Natural killer cell treated with Interleukin-12 subunit alpha and Interleukin-12 subunit beta and Interleukin-15 and Interleukin-18, amount 100 ng/mL, for 72 hours (primary cell): ENCODE data around the gene DEFB110. TPM values are rescaled to one million over a fixed set of nuclear protein-coding genes. Genes with fewer than 3 reads are reported as not detected.

Experiments used
- ATAC-seq, 2 donors: fragments of 150-1000 bp; cut with Tn5 transposase in 1 of 2; sonication (Bioruptor Pico), chemical (Tn5 transposase) in 1 of 2; 2 replicates each; pipeline ENCODE4 v1.10.0; 2021
- DNase-seq: peaks from one replicate; pipeline ENCODE4 v3.0.0; 2022; ENCODE audit warnings: low spot score
- H3K27ac Mint-ChIP-seq, 2 donors: 1 replicate in 1 of 2; 2 replicates in 1 of 2; pipeline ENCODE4 v1.8.0; 2022; ENCODE audit warnings: mixed read lengths in 2 of 2, mild to moderate bottlenecking in 1 of 2, moderate library complexity in 1 of 2
- H3K27me3 Mint-ChIP-seq, 2 donors: 1 replicate in 1 of 2; 2 replicates in 1 of 2; pipeline ENCODE4 v1.8.0; 2022; ENCODE audit warnings: mixed read lengths in 2 of 2
- H3K36me3 Mint-ChIP-seq: one replicate; pipeline ENCODE4 v1.8.0; 2022; ENCODE audit warnings: mixed read lengths
- H3K4me1 Mint-ChIP-seq, 2 donors: 1 replicate in 1 of 2; 2 replicates in 1 of 2; pipeline ENCODE4 v1.8.0; 2022; ENCODE audit warnings: low read depth in 2 of 2, mixed read lengths in 2 of 2, mild to moderate bottlenecking in 1 of 2
- H3K4me3 Mint-ChIP-seq: one replicate; pipeline ENCODE4 v1.8.0; 2022; ENCODE audit warnings: mixed read lengths
- H3K9me3 Mint-ChIP-seq: 2 replicates; pipeline ENCODE4 v1.8.0; 2022; ENCODE audit warnings: mixed read lengths
- total RNA-seq, 2 donors: library from RNA; stranded (reverse); gene quantifications; one replicate each; pipeline ENCODE4 v1.2.3, GENCODE V29; 2022

The DEFB110 gene
- total RNA-seq: not detected

DNA sequence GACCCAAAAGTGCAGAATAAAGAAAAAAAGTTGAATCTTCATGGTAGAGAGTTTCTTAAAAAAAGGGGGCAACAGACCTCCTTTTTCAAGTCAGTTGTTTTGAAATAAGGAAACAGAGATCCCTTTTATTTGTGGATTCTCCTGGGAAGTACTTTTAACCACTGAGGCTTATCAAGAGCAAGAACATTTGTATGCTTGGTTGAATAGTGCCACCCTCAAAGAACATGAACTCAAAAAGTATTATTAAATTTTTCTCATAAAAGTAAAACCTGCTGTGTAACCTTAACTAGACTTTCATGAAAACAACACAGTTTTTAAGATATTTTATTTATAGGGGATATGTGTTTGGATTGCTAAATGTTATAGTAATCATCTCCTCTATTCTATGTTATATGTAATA is at the start of gene DEFB110:
DEFB110 (minus strand) TSS at position 101 of the 400 bp plus-strand sequence; CDS start at position 42, 59 bp downstream.
- Mint-ChIP-seq H3K27me3 (no peaks in the 10 kb centered on the region), H3K27ac (no peak within 1 kb of the TSS), H3K9me3 (peaks cover 18% of the 10 kb centered on the region), H3K4me3 (no peak within 1 kb of the TSS), H3K36me3 (peaks cover 4% of the 10 kb centered on the region), H3K4me1 (no peaks in the 10 kb centered on the region)
- no peak for DNase-seq
- no peak for ATAC-seq

DNA sequence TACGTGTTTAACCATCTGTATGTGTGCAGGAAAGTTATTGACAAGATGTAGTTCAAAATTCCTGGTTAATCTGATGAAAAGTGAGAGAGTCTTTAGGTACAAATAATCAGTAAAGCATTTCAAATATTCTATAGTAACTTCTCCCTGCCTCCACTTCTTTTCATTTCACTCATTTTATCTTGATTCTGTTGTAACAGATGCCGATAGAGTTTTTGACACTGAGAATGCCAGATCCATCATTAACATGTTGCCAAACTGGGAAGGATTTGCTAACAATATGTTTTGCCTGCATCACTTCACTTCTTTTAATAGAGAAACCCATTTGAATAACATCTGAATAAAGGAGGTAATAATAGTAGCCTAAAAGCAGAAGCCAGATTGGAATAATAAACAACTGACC is 48.3 kb upstream of the DEFB110 start:
- Mint-ChIP-seq H3K4me3 (no peak overlapping the region), H3K9me3 (peaks cover 9% of the 10 kb centered on the region)
- ATAC-seq: no peak

DNA sequence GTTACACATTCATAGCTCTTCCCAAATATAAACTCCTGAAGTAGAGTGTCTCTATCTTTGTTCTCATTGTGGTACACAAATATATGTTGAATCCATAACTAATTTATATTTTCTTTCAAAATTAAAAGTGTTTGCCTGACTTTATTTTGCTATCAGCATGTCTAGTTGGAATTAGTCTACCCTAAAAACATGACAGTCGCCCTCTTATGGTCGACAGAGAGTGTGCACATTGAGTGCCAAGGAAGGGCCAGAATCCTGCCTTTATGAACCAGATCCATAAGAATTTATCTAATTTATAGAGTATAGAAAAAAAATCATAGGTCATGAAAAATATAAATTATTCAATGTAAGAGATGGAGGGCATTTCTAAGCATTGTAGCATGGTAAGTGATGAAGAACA is 40.3 kb upstream of the DEFB110 start:
- no peaks in the 10 kb centered on the region for H3K36me3 Mint-ChIP-seq
- no peak overlapping the region for H3K4me3 Mint-ChIP-seq
- peaks cover 3% of the 10 kb centered on the region for H3K9me3 Mint-ChIP-seq
- no peak overlapping the region for H3K27ac Mint-ChIP-seq
- no peaks in the 10 kb centered on the region for H3K27me3 Mint-ChIP-seq
- DNase-seq (no peak), ATAC-seq (no peak)
- no peaks in the 10 kb centered on the region for H3K4me1 Mint-ChIP-seq

More for the DNA sequence above, 48.3 kb upstream of the DEFB110 start:
- DNase-seq: no peak
- H3K4me1 Mint-ChIP-seq: no peaks in the 10 kb centered on the region
- no peaks in the 10 kb centered on the region for H3K27me3 Mint-ChIP-seq
- H3K27ac Mint-ChIP-seq: no peak overlapping the region
- H3K36me3 Mint-ChIP-seq: no peaks in the 10 kb centered on the region

DNA sequence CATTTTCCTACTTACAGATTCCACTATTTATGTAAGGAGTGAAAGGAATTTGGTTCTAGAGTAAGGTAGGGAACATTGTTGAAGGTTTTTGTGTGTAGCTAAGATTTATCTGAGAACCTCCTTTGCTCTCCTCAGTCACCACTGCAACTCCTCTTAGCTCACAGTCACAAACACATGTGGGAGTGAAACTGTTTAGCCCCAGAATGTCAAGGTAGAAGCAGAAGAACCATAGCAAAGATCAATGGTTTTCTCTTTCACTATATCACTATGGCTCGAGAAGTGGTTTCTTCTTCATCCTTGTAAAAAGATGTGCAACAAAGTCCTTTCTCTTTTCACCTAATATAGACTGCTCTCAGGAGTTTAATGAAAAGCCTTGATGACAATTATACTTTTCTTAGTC is 34.4 kb upstream of the DEFB110 start:
- DNase-seq: no peak
- H3K9me3 Mint-ChIP-seq: no peaks in the 10 kb centered on the region
- no peak overlapping the region for H3K27ac Mint-ChIP-seq
- no peaks in the 10 kb centered on the region for H3K36me3 Mint-ChIP-seq
- no peaks in the 10 kb centered on the region for H3K27me3 Mint-ChIP-seq
- no peak overlapping the region for H3K4me3 Mint-ChIP-seq
- no peaks in the 10 kb centered on the region for H3K4me1 Mint-ChIP-seq
- ATAC-seq: no peak

DNA sequence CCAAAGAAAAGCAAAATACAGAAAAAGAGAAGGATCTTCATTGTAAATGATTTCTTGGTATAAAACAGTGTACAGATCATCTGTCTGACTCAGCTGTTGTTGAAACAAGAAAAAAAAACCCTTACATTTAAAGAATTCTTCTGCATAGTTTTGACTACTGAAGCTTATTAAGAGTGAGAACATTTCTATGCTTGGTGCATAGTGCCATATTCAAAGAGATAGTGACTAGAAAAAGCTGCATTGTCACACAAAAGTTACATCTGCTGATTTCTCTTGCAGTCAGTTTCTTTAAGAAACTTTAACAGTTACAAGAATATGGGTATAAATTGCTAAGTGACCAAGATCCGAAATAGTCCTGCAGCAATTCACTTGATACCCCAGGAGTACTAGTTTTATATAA is 28.0 kb upstream of the DEFB110 start, which contains the start of gene DEFB112:
DEFB112 (minus strand) TSS at position 101 of the 400 bp plus-strand sequence; CDS start at position 41, 60 bp downstream.
- Mint-ChIP-seq H3K27ac (no peak within 1 kb of the TSS), H3K9me3 (peaks cover 2% of the 10 kb centered on the region), H3K27me3 (no peaks in the 10 kb centered on the region)

DNA sequence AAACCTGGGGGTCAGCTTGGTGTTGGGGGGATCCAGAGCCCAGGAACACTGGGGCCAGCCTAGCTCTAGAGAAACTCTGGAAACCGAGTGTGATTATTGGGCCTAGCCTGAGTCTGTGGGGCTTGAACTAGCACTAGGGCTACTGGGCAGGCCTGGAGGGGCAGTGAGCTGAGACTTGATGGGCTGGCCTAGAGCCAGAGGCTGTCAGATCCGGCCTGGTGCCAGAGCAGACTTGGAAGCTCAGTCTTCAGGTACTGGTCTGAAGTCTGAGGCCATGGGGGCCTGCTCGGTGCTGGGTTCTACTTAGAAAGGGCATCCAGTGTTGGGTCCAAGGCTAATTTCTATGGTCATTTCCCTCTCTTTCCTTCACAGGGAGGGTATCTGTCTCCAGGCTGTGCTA is 25.2 kb upstream of the DEFB110 start:
- H3K4me1 Mint-ChIP-seq: no peaks in the 10 kb centered on the region
- no peak overlapping the region for H3K4me3 Mint-ChIP-seq
- peaks cover 2% of the 10 kb centered on the region for H3K9me3 Mint-ChIP-seq
- no peaks in the 10 kb centered on the region for H3K27me3 Mint-ChIP-seq
- no peak for ATAC-seq
- no peaks in the 10 kb centered on the region for H3K36me3 Mint-ChIP-seq
- DNase-seq: no peak
- H3K27ac Mint-ChIP-seq: no peak overlapping the region

More for the DNA sequence above, 28.0 kb upstream of the DEFB110 start, which contains the start of gene DEFB112:
- no peaks in the 10 kb centered on the region for H3K36me3 Mint-ChIP-seq
- H3K4me1 Mint-ChIP-seq: no peaks in the 10 kb centered on the region
- no peak for ATAC-seq
- DNase-seq: no peak
- no peak within 1 kb of the TSS for H3K4me3 Mint-ChIP-seq

DNA sequence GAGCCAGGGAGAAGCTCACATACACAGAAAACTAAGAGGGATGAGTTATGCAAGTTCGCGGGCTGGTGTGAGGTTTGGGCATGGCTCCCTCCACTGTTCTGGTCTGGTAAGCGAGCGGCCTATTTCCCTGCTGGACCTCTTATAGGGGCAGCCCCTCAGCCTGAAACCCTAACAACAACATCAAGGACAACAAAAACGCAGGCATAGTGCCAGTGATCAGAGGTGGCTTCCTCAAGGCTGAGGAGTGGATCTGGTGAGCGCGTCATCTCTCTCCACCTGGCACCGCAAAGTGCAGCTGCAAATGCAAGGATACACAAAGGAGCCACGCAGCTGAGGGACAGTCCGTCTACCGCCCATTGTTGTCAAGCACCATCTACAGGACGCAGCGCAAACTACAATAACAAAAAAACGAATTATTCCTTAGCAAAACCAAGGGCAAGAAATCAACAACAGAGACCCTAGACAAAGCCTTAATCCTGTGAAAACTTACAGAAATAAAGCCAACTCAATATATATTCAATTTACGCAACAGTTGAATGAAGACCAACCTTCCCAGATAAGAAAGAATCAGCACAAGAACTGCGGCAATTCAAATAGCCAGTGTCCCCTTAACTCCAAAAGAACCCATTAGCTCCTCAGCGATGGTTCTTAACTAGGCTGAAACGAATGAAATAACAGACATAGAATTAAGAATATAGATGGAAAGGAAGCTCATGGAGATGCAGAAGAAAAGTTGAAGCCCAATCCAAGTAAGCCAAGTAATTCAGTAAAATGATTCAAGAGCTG is 9.2 kb upstream of the DEFB110 start:
- Mint-ChIP-seq H3K27me3 (no peaks in the 10 kb centered on the region), H3K36me3 (peaks cover 5% of the 10 kb centered on the region), H3K4me1 (no peaks in the 10 kb centered on the region), H3K27ac (no peak overlapping the region), H3K9me3 (peaks cover 12% of the 10 kb centered on the region), H3K4me3 (no peak overlapping the region)
- DNase-seq (no peak), ATAC-seq (no peak)

DNA sequence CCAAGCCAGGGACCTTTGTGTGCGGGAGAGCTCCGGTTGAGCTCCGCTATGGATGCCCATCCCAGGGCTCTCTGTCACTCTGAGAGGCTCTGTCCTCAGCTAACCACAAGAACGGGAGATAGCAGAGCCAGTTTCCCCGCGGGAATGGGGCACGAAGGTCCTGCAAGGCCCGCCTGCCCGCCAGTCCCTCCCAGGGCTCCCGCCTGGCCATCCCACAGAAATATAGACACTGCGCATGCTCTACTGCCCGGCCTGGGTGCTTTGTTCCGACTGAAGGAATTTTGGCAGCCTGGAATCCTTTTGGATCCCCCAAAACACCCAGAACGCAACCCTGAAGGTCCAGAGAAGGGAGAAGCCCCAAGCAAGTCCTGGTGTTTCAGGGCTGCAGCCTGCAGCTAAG is 8.6 kb upstream of the DEFB110 start:
- no peaks in the 10 kb centered on the region for H3K27me3 Mint-ChIP-seq
- no peaks in the 10 kb centered on the region for H3K4me1 Mint-ChIP-seq
- peaks cover 5% of the 10 kb centered on the region for H3K36me3 Mint-ChIP-seq
- no peak overlapping the region for H3K4me3 Mint-ChIP-seq
- ATAC-seq (no peak), DNase-seq (no peak)
- peaks cover 16% of the 10 kb centered on the region for H3K9me3 Mint-ChIP-seq
- H3K27ac Mint-ChIP-seq: no peak overlapping the region

DNA sequence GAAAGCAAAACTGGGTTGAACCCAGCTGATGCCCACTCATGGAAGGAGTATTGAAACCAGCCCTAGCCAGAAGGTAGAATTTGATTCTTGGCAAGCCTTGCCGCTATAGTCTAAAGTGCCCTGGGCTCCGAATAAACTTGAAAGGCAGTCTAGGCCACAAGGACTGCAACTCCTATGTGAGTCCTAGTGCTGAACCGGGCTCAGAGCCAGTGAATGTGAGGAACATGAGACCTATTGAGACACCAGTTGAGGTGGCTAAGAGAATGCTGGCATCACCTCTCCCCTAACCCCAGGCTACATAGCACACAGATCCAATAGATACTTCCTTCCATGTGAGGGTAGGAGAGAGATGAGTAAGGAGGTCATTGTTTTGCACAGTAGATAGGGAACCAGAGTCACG is 3.5 kb upstream of the DEFB110 start:
- Mint-ChIP-seq H3K9me3 (peaks cover 14% of the 10 kb centered on the region), H3K4me3 (no peak overlapping the region), H3K27me3 (no peaks in the 10 kb centered on the region), H3K27ac (no peak overlapping the region), H3K36me3 (peaks cover 4% of the 10 kb centered on the region), H3K4me1 (no peaks in the 10 kb centered on the region)
- ATAC-seq: no peak
- DNase-seq: no peak

DNA sequence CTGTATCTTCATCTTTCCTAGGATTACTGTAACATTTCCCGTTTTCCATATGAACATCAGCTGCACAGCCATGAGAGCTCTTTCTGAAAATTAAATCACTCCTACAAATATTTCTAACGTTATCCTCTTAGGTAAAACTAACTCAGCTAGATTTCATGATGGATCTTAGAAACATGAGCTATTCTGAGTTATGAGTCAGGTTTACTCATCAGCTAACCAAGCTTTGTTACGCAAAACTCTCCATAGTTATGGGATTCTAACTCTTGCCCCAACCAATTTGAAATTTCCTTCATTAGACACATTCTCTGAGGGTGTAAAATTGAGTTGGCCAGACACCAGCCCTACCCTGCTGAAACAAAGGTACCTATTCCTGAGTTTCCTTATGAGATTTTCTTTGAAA is 14.0 kb downstream of the DEFB110 start:
- H3K9me3 Mint-ChIP-seq: peaks cover 8% of the 10 kb centered on the region
- no peaks in the 10 kb centered on the region for H3K36me3 Mint-ChIP-seq
- H3K27me3 Mint-ChIP-seq: no peaks in the 10 kb centered on the region
- DNase-seq (no peak), ATAC-seq (no peak)
- H3K4me1 Mint-ChIP-seq: no peaks in the 10 kb centered on the region
- H3K27ac Mint-ChIP-seq: no peak overlapping the region
- H3K4me3 Mint-ChIP-seq: no peak overlapping the region

DNA sequence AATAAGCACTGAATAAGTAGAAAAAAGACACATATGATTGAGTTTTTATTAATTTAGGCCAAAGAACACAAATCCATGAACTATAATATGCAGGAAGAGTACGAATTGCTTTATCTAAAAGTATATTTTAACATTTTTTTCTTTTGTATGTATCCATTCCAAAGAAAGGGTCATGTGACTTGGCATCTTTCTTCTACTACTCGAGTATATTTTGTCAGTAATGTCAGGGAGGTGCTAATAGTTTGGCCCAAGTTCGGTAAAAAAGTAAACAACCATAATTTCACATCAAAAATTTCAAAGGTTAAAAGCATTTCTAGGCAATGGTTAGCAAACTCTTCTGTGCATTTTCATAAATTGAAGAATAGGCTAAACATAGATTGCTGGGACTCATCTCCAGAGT is 18.7 kb downstream of the DEFB110 start:
- DNase-seq: no peak
- no peak for ATAC-seq
- Mint-ChIP-seq H3K4me3 (no peak overlapping the region), H3K9me3 (peaks cover 6% of the 10 kb centered on the region), H3K27me3 (no peaks in the 10 kb centered on the region), H3K36me3 (no peaks in the 10 kb centered on the region), H3K4me1 (no peaks in the 10 kb centered on the region), H3K27ac (no peak overlapping the region)

DNA sequence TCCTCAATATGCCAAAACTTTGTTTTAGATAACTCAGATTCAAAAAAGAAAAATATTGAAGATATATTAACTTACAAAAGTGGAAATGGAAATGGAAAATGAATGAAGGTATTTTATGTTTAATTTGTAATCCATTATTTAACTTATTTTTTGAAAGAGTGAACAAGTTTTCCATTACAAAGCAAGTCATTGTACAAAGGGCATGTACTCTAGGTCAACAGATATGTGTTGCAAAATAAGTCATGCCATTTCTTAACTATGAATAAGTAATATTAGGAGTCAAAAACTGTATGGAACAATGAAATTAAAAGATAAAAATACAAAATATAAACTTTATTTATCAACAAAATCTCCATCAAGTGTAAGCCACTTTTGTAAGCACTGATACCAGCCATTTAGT is 26.5 kb downstream of the DEFB110 start:
- Mint-ChIP-seq H3K4me1 (no peaks in the 10 kb centered on the region), H3K36me3 (no peaks in the 10 kb centered on the region)

DNA sequence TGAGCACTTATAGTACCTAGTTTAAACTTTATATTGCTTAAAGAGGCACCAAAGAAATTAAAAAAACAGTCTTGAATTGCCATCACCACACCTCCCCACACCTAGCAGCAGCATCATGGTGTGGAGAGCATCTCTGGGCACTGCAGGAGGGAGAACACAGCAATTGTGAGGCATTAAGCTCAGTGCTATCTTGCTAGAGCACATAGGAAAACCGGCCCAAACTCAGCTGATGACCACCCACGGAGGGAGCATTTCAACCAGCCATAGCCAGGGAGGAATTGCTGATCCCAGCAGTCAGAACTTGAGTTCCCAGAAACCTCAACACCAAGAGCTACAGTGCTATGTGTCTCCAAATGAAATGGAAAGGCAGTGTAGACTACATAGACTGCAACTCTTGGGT is 32.9 kb downstream of the DEFB110 start:
- H3K27me3 Mint-ChIP-seq: no peaks in the 10 kb centered on the region
- H3K4me3 Mint-ChIP-seq: no peak overlapping the region
- H3K36me3 Mint-ChIP-seq: no peaks in the 10 kb centered on the region
- H3K27ac Mint-ChIP-seq: no peak overlapping the region
- H3K9me3 Mint-ChIP-seq: peaks cover 9% of the 10 kb centered on the region
- no peaks in the 10 kb centered on the region for H3K4me1 Mint-ChIP-seq
- ATAC-seq (no peak), DNase-seq (no peak)

More for the DNA sequence above, 26.5 kb downstream of the DEFB110 start:
- Mint-ChIP-seq H3K9me3 (peaks cover 9% of the 10 kb centered on the region), H3K4me3 (no peak overlapping the region), H3K27ac (no peak overlapping the region), H3K27me3 (no peaks in the 10 kb centered on the region)
- no peak for ATAC-seq
- no peak for DNase-seq

DNA sequence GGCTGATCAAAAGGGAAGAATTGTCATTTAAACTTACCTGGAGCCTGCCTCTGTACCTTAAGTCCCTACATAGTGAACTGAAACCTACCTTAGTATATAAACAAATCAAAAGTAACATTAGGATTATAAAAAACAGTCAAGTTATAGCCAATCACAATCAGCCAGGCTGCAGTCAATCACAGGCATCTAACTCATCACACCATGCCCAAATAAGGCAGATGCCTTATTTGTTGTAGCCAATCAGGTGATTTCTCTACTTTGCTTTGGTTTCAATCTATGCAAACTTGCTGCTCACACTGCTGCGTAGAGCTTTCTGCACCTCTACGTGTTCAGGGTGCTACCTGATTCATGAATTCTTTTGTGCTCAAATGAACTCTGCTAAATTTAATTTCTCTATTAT is 34.0 kb downstream of the DEFB110 start:
- H3K27me3 Mint-ChIP-seq: no peaks in the 10 kb centered on the region
- no peak overlapping the region for H3K27ac Mint-ChIP-seq
- no peak overlapping the region for H3K4me3 Mint-ChIP-seq
- ATAC-seq (no peak), DNase-seq (no peak)
- peaks cover 9% of the 10 kb centered on the region for H3K9me3 Mint-ChIP-seq
- no peaks in the 10 kb centered on the region for H3K4me1 Mint-ChIP-seq
- H3K36me3 Mint-ChIP-seq: no peaks in the 10 kb centered on the region

DNA sequence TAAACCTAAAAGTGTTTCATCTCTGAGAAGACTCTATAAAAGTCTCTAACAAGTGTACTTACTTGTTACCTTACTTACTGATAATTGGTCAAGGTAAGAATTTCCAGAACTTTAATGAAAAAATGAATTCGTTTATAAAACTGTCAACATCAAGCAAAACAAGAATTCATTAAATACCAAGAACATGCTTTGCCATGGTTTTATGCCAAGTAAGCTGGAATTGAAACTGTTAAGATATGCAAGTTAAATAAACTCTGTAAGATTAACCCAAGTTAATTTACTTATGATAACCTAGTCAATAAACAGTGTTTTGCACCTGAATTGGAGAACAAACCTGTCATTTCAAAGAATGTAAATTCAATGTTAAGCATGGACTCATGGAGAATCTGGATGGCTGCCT is 35.2 kb downstream of the DEFB110 start:
- H3K27ac Mint-ChIP-seq: no peak overlapping the region
- H3K4me1 Mint-ChIP-seq: no peaks in the 10 kb centered on the region
- H3K4me3 Mint-ChIP-seq: no peak overlapping the region
- H3K9me3 Mint-ChIP-seq: peaks cover 5% of the 10 kb centered on the region
- no peaks in the 10 kb centered on the region for H3K27me3 Mint-ChIP-seq
- no peak for ATAC-seq
- H3K36me3 Mint-ChIP-seq: no peaks in the 10 kb centered on the region
- DNase-seq: no peak
